HG03460 (cell line): Measurements from ENCODE around the gene CYYR1.

Experiments used
- ATAC-seq: cut with Tn5 transposase; IDR thresholded peaks from one replicate; pipeline ENCODE4 v1.9.1; 2021; ENCODE audit not compliant: unreplicated experiment

CYYR1 gene

GRCh38 chr21:26572702-26573381 is at the start of gene CYYR1:
Gene CYYR1 (minus strand): TSS chr21:26573286. CDS start chr21:26572940, 346 bp downstream.
- no peak for ATAC-seq

- ATAC-seq: no peak
Observed at GRCh38 chr21:26617176-26617575, 44.1 kb upstream of the CYYR1 start.

DNA sequence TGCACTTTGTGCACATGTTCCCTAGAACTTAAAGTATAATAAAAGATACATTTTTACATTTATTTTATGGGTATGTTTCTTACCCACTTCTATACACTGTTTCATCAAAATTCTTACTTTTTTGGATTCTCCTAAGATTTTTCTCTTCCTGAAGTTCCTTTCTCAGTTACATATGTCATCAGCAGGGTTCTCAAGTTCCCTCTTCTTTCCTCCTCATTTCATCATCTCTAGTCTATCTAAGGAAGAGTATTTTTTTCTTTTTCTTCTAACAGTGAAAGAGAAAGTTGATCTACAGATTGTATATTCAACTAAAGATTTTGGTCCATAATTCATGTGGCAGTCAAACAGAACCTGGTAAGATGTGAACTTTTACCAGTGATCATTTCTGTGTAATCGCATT is 41.2 kb upstream of the CYYR1 start:
- no peak for ATAC-seq

- ATAC-seq: no peak
Observed at GRCh38 chr21:26599261-26599660, 26.2 kb upstream of the CYYR1 start.

DNA sequence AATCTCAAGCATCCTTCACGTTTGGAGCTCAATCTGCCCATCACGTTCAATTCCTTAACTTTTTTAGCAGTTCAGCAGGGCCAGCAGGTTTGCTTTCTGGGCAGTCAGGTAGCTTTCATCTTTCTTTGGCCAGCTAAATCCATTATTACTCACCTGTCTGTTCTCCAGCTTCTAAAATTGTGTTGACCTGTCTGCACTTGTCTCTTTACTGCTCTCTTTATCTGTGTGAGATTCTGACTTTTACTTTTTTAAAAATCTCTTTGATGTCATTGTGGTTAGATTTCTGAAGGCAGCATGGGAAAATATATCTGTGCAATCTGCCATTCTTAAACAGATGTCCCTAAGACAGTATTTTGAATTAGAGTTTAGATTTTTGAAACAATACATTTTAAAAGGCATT is 24.9 kb upstream of the CYYR1 start:
- ATAC-seq: no peak

DNA sequence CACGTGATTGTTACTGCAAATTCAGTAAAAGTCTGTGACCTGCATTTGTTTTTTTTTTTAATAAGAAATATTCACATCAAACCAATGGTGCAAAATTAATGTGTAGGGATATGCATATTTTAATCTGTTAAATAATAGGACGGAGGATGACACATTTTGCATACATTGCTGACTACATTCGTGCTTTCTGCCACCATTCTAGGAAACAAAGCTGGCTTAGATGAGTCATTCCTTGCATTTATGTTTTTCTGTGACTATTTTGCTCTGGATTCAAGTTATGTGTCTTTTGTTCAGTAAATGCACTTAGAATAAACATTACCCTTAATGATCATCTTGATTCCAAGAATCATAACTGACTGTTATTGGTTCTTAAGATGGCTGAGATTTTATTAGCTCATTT is 23.9 kb upstream of the CYYR1 start:
- ATAC-seq: no peak

- no peak for ATAC-seq
Observed at GRCh38 chr21:26595971-26596370, 22.9 kb upstream of the CYYR1 start.

GRCh38 chr21:26593800-26594199 is 20.7 kb upstream of the CYYR1 start:
- no peak for ATAC-seq

DNA sequence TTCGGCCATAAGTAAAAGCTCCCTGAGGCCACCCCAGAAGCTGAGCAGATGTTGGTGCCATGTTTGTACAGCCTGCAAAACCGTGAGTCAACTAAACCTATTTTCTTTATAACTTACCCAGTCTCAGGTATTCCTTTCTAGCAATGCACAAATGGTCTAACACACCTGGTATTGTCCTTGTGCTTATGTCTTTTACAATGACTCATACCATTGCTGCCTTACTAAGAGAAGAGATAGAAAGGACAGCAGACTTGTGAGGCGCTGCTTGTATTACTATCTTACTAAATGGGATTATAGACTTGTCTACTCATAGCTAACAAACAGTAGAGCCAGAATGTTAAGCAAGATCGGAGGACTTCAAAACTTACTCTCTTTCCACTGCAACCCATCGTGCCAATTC is 18.5 kb upstream of the CYYR1 start:
- no peak for ATAC-seq

GRCh38 chr21:26588446-26588845 is 15.4 kb upstream of the CYYR1 start:
- no peak for ATAC-seq

DNA sequence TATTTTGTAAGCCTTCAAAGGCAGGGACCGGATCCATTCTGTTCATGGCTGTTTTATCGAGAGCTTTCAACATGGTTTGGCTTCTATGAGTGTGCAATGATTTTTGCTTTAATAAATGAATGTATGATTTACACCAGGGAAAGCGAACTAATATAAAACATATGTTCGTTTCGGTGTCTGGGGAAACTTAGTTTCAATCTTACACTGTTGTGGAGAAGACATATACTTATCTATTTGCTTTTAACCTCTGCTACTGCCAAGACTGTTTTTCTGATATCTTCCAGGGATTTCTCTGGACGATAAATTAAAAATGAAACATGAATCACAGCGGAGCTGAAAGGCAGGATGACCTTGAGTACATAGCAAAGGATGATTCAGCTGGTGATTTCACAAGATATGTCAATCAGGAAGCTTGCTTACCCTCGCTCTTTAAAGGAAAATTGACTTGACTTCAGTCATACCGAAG is 14.7 kb upstream of the CYYR1 start:
- ATAC-seq: no peak

GRCh38 chr21:26583769-26584168 is 10.7 kb upstream of the CYYR1 start:
- ATAC-seq: no peak

DNA sequence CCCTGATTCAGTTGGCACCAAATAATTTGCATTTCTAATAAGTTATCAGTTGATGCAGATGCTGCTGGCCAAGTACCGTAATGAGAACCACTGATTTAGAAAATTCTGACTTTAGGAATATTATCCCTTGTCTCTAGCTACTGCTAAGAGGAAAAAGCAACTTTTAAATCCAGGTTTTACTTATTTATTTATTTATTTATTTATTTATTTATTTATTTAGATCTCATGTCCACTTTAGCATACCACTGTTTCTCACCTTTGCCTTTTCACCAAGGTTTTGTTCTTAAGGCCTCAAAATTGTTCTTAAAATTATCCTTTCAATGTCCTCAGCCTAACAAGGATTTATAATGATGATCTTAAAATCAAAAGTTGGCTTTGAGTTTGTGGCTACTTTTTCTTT is 8.7 kb upstream of the CYYR1 start:
- ATAC-seq: no peak

GRCh38 chr21:26572076-26572701 is 897 bp downstream of the CYYR1 start:
- ATAC-seq: no peak

DNA sequence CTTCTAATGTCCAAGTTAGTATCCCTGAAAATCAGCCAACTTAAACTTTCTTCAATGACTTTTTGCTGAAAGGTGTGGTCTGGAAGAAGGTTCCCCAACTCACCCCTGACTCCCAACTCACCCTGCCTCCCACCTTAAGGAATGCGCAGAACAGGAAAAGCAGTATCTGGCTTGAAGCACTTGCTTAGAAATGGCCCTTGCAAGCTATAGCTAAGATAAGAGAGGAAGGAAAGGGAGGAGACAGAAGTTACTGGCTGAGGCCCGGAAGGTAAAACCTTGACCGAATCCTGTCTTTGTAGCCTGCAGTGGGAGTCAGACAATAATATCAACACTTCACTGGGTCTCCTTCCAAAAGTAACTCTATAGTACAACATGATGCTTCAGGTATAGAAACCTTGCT is 2.9 kb downstream of the CYYR1 start:
- ATAC-seq: no peak

DNA sequence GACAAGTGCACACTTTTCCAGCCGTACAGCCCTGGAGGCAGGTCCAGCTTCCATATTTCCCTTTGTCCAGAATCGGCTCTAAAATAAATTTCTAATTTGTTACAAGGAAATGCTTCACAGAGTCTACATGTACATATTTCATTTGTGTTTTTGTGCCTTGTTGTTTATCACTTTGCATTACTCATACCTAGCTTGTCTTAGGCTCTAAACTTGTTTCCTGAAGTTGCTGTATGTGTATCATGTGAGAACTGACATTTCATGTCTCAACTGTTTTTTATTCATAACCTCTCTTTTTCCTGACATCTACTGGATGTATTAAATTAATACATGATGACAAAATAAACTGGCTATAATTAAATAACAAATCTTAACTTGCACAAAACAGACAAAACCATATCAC is 7.5 kb downstream of the CYYR1 start:
- ATAC-seq: no peak

DNA sequence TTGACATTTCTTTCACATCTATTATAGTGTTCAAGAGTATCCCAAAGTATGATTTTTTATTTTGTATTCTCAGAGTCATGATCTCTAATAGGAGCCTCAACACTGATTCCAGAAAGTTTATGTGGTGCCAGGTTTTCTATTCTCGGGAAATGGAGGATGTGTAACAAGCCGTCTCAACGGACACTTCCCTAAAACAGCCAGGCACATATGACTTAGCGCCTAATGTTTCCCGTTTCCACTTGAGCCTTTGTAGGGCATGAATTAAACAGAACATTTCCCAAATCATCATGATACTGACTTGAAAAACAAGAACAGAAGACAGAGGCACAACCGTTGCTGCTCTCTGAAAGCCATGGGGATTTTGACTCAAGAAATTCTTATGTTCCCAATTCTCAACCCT is 8.0 kb downstream of the CYYR1 start:
- ATAC-seq: no peak

GRCh38 chr21:26563856-26564503 is 9.1 kb downstream of the CYYR1 start:
- no peak for ATAC-seq

DNA sequence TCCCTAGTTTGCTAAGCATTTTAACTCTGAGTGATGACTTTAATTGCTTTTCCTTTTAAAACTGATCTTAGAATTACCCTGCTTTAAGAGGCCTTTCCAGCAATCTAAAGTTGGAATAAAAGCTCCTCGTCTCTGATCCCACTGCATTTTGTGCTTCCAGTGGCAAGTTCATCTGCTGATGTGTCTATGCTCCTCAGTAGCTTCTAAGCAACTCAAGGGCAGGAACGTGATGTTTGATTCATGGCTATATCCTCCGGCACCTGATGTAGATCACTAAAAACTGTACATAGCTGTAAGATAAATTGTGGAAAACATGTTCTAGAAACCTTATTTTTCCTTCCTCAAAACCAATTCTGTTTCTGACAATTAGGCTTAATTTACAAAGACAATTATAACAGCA is 12.5 kb downstream of the CYYR1 start:
- no peak for ATAC-seq

DNA sequence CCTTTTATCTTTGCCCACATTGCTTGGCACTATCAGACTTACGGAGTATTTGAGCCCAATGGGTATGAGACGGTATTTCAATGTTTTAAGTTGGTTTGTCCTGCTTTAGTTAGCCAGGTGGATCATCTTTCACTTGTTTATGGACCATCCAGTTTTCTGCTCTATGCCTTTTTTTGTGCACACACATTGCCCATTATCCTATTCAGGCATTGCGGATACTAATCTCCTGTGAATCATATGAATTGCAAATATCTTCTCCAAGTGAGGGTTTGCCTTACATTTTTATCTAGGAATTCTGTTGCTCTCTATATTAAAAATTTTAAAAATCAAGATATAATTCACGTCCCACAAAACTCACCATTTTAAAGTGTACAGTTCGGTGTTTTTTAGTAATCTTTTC is 14.0 kb downstream of the CYYR1 start:
- no peak for ATAC-seq

GRCh38 chr21:26557106-26557505 is 16.0 kb downstream of the CYYR1 start:
- ATAC-seq: no peak

- ATAC-seq: no peak
Observed at GRCh38 chr21:26555540-26556146, 17.4 kb downstream of the CYYR1 start.
